22Rv1 (cell line): ENCODE data around the gene NF1.
"Not testable (repeated sequence)": the region's sequence is repeated elsewhere in the genome, so short reads cannot be mapped to it uniquely, and the experiment has no call there.

ENCODE experiments used
- ZFX ChIP-seq: fragments of 450-650 bp; IDR thresholded peaks from 2 replicates; pipeline ENCODE4 v1.6.1; 2017; ENCODE audit warnings: antibody characterized with exemption, borderline replicate concordance
- TF ChIP-seq, protein P1 (sequence below): fragments of 450-650 bp; IDR thresholded peaks from 2 replicates; pipeline ENCODE4 v1.5.1; 2017; ENCODE audit warnings: mild to moderate bottlenecking

DNA sequence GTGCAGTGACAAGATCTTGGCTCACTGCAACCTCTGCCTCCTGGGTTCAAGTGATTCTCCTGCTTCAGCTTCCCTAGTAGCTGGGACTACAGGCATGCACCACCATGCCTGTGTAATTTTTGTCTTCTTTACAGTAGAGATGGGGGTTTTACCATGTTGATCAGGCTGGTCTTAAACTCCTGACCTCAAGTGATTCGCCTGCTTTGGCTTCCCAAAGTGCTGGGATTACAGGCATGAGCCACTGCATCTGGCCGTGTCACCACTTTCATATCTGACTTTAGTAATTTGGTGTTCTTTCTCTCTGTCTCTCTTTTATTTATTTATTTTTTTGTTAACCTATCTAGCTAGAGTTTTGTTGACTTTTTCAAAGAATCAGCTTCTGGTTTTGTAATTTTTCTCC, 103.9 kb downstream of the NF1 start:
- TF ChIP-seq, protein P1, sequence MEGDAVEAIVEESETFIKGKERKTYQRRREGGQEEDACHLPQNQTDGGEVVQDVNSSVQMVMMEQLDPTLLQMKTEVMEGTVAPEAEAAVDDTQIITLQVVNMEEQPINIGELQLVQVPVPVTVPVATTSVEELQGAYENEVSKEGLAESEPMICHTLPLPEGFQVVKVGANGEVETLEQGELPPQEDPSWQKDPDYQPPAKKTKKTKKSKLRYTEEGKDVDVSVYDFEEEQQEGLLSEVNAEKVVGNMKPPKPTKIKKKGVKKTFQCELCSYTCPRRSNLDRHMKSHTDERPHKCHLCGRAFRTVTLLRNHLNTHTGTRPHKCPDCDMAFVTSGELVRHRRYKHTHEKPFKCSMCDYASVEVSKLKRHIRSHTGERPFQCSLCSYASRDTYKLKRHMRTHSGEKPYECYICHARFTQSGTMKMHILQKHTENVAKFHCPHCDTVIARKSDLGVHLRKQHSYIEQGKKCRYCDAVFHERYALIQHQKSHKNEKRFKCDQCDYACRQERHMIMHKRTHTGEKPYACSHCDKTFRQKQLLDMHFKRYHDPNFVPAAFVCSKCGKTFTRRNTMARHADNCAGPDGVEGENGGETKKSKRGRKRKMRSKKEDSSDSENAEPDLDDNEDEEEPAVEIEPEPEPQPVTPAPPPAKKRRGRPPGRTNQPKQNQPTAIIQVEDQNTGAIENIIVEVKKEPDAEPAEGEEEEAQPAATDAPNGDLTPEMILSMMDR: not testable (repeated sequence)
- not testable (repeated sequence) for TF ChIP-seq ZFX
